ENCODE measurements around the gene TRIO. TPM values are rescaled to one million over a fixed set of nuclear protein-coding genes. Genes with fewer than 3 reads are reported as not detected.

The TRIO gene
- polyA plus RNA-seq, 3 donors: 1.7 to 45.8 (median 2.1) TPM

- Mint-ChIP-seq H3K36me3 (peaks cover 0 to 2% of the 10 kb centered on the region in 2 donors), H3K4me1 (peaks cover 8% of the 10 kb centered on the region), H3K4me3 (no peak overlapping the region), H3K9me3 (no peaks in the 10 kb centered on the region), H3K27me3 (ENCODE audit: low read depth in 3 of 3) (no peaks in the 10 kb centered on the region), H3K27ac (no peak overlapping the region)
- Histone ChIP-seq H3K4me3 (replicated peaks in 1 of 3; ENCODE audit: low read depth in 2 of 3, low read length in 3 of 3) (no peak overlapping the region), H3K9ac (ENCODE audit: insufficient read depth, low read length, poor library complexity, severe bottlenecking) (no peak overlapping the region), H3K4me1 (ENCODE audit: control insufficient read depth in 1 of 2, insufficient read depth in 2 of 2, low read length in 2 of 2) (peaks cover 5 to 9% of the 10 kb centered on the region in 2 donors), H3K79me2 (ENCODE audit: insufficient read depth, low read length) (peaks cover 71% of the 10 kb centered on the region), H3K9me3 (replicated peaks in 1 of 2; ENCODE audit: control insufficient read depth in 1 of 2, insufficient read depth in 1 of 2, low read length in 2 of 2) (no peaks in the 10 kb centered on the region), H3K27me3 (ENCODE audit: control insufficient read depth in 2 of 2, insufficient read depth in 2 of 2, low read length in 2 of 2) (no peaks in the 10 kb centered on the region), H3K27ac (ENCODE audit: low read depth in 1 of 2, low read length in 2 of 2) (no peak overlapping the region), H3K36me3 (replicated peaks in 1 of 2; ENCODE audit: control insufficient read depth in 1 of 2, insufficient read depth in 2 of 2, low read length in 2 of 2) (no peaks in the 10 kb centered on the region), H3K4me2 (replicated peaks; ENCODE audit: extremely low read depth, low read length, poor library complexity, severe bottlenecking) (no peak overlapping the region), H4K20me1 (ENCODE audit: insufficient read depth, low read length) (peaks cover 93% of the 10 kb centered on the region), H2AFZ (ENCODE audit: insufficient read depth, low read depth, low read length, poor library complexity, severe bottlenecking) (no peak overlapping the region)
- WGBS (ENCODE audit: insufficient coverage): no CpG with 5 or more reads among the region's 7 CpGs
- DNase-seq: no peak
- intact Hi-C loops (cut with micrococcal nuclease): no loop called here
- no peak for TF ChIP-seq CTCF (IDR thresholded peaks at IDR 0.05)
Observed at GRCh38 chr5:14242871-14243383, 99.8 kb downstream of the TRIO start.

DNA sequence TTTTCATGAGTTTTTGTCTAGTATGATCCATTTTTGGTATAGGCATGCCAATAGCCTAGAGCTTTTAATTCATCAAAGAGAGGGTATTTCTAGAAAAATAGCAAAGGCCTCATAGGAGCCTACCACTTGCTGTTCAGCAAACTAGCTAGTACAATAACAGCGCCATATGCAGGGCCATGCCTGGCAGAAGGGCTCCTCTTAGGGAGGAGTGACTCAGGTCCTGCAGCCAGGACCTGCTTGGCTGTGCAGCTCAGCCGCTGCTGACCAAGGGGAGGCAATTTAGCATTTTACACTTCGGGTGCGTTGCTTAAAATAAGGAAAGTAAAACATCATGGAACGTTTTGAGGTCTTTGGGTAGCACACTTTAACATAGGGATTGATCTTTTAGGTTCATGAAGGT is 100.6 kb downstream of the TRIO start:
- no peak for DNase-seq
- Mint-ChIP-seq H3K9me3 (no peaks in the 10 kb centered on the region), H3K4me3 (no peak overlapping the region), H3K27me3 (ENCODE audit: low read depth in 3 of 3) (no peaks in the 10 kb centered on the region), H3K36me3 (peaks cover 0 to 2% of the 10 kb centered on the region in 2 donors), H3K4me1 (peaks cover 8% of the 10 kb centered on the region), H3K27ac (no peak overlapping the region)
- Histone ChIP-seq H3K27ac (ENCODE audit: low read depth in 1 of 2, low read length in 2 of 2) (no peak overlapping the region), H3K36me3 (replicated peaks in 1 of 2; ENCODE audit: control insufficient read depth in 1 of 2, insufficient read depth in 2 of 2, low read length in 2 of 2) (no peaks in the 10 kb centered on the region), H3K9me3 (replicated peaks in 1 of 2; ENCODE audit: control insufficient read depth in 1 of 2, insufficient read depth in 1 of 2, low read length in 2 of 2) (no peaks in the 10 kb centered on the region), H3K79me2 (ENCODE audit: insufficient read depth, low read length) (peaks cover 71% of the 10 kb centered on the region), H2AFZ (ENCODE audit: insufficient read depth, low read depth, low read length, poor library complexity, severe bottlenecking) (no peak overlapping the region), H3K27me3 (ENCODE audit: control insufficient read depth in 2 of 2, insufficient read depth in 2 of 2, low read length in 2 of 2) (no peaks in the 10 kb centered on the region), H3K4me3 (replicated peaks in 1 of 3; ENCODE audit: low read depth in 2 of 3, low read length in 3 of 3) (no peak overlapping the region), H3K4me1 (ENCODE audit: control insufficient read depth in 1 of 2, insufficient read depth in 2 of 2, low read length in 2 of 2) (peaks cover 5 to 9% of the 10 kb centered on the region in 2 donors), H3K4me2 (replicated peaks; ENCODE audit: extremely low read depth, low read length, poor library complexity, severe bottlenecking) (no peak overlapping the region), H3K9ac (ENCODE audit: insufficient read depth, low read length, poor library complexity, severe bottlenecking) (no peak overlapping the region), H4K20me1 (ENCODE audit: insufficient read depth, low read length) (peaks cover 93% of the 10 kb centered on the region)
- intact Hi-C loops (cut with micrococcal nuclease): no loop called here
- 90% methylated on average over 2 of the region's 5 CpGs for WGBS (ENCODE audit: insufficient coverage)
- no peak for TF ChIP-seq CTCF (IDR thresholded peaks at IDR 0.05)

All from CD14-positive monocyte (primary cell).